Fibroblast of upper back skin (primary cell): ENCODE measurements around the gene VPS11.
"Not testable (repeated sequence)": the region's sequence is repeated elsewhere in the genome, so short reads cannot be mapped to it uniquely, and the experiment has no call there.

ENCODE experiments used
- DNase-seq: peaks from one replicate; pipeline ENCODE4 v3.0.0-alpha.2; 2013

The VPS11 gene

GRCh38 chr11:119084663-119085436, 17.2 kb downstream of the VPS11 start, which contains the start of gene HMBS:
Gene HMBS, plus strand, starts transcription at chr11:119084881. Its CDS starts 153 bp downstream, at chr11:119085034.
- DNase-seq = peak; percentile 92

DNA sequence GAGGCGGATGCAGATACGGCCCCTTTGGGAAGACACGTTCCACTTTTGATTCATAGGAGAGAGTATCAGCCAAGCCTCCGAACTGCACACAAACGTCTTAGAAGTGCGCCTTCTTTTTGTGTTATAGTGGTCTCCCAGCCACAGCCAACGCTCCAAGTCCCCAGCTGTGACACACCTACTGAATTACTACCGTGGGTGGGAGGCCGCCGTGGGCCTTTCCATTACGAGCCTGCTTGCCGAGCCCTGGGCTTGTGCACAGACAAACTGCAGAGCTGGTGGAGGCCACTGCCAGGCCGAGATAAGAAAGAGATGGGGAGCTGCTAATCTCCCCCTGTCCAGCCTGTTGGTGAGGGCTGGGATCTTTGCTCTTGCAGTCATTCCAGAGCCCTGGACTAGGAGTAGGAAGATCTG, 17.8 kb downstream of the VPS11 start:
- DNase-seq = no peak

DNA sequence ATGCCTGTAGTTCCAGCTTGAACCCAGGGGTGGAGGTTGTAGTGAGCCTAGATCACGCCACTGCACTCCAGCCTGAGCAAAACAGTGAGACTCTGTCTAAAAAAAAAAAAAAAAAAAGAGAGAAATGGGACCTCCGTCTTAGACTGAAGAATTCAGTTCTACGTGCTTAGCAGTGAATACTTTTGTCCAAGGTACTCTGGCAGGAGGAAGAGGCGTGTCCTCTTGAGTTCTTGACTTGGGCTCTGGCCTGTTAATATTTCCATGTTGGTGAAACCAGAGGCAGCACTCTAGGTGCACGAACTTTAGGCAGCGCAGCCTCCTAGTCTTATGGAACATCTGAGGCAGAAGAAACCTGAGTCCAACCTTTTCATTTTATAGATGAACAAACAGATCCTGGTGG, 19.5 kb downstream of the VPS11 start:
- no peak for DNase-seq

DNA sequence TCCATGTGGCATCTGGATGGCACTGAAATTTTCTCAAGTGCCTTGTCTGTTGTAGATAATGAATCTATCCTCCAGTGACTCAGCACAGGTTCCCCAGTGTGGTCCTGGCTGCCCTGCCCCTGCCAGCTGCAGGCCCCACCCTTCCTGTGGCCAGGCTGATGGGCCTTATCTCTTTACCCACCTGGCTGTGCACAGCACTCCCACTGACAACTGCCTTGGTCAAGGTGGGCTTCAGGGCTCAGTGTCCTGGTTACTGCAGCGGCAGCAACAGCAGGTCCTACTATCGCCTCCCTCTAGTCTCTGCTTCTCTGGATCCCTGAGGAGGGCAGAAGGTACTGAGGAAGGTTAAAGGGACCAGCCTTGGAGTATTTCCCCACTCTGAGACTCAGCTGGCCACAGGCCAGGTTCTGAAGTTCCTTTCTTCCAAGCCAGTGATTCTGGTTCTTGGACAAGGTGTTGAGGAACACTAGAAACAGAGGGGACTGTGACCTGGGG, 20.2 kb downstream of the VPS11 start:
- DNase-seq = no peak

DNA sequence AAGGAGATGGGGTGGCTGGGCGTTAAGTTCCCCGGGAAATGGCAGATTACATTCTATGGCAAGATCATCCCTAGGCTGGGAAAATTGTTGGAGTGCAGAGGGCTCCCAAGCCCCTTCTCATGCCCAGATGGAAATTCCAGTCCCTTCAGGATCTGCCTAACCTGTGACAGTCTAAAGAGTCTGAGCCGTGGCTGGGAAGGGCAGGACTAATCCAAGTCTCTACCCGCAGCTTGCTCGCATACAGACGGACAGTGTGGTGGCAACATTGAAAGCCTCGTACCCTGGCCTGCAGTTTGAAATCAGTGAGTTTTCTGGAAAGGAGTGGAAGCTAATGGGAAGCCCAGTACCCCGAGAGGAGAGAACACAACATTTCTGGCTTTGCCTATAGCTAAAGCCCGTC, 20.8 kb downstream of the VPS11 start:
- no peak for DNase-seq

DNA sequence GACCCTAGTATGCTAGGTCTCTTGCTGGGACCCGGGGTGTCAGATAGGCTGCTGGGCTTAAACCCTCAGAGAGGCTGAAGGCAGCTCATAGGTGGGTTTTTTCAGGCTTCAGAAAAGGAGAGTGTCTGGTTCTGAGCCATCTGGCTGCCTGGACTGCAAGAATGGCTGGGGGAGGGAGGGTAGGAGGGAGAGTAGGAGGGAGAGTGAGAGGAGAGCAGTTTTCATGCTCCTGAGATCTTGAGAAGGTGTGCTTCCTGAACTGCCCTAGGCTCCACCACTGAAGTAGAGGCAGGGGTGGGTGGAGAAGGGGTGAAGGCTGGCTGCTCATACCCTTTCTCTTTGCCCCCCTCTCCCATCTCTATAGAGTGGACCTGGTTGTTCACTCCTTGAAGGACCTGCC, 21.7 kb downstream of the VPS11 start:
- no peak for DNase-seq

DNA sequence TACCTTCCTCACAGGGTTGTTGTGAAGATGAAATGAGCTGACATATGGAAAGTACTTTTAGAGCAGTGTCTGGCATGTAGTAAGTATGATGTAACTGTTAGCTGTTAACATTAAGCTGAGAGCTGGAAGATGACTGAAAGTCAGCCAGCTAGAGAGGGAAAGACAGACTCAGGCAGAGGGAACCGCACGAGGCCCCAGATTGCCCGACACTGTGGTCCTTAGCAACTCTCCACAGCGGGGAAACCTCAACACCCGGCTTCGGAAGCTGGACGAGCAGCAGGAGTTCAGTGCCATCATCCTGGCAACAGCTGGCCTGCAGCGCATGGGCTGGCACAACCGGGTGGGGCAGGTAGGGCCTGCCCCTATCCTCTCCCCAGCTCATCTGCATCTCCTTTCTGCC, 23.6 kb downstream of the VPS11 start:
- peak; percentile 25 for DNase-seq

GRCh38 chr11:119091966-119092879, 24.6 kb downstream of the VPS11 start:
- no peak for DNase-seq

DNA sequence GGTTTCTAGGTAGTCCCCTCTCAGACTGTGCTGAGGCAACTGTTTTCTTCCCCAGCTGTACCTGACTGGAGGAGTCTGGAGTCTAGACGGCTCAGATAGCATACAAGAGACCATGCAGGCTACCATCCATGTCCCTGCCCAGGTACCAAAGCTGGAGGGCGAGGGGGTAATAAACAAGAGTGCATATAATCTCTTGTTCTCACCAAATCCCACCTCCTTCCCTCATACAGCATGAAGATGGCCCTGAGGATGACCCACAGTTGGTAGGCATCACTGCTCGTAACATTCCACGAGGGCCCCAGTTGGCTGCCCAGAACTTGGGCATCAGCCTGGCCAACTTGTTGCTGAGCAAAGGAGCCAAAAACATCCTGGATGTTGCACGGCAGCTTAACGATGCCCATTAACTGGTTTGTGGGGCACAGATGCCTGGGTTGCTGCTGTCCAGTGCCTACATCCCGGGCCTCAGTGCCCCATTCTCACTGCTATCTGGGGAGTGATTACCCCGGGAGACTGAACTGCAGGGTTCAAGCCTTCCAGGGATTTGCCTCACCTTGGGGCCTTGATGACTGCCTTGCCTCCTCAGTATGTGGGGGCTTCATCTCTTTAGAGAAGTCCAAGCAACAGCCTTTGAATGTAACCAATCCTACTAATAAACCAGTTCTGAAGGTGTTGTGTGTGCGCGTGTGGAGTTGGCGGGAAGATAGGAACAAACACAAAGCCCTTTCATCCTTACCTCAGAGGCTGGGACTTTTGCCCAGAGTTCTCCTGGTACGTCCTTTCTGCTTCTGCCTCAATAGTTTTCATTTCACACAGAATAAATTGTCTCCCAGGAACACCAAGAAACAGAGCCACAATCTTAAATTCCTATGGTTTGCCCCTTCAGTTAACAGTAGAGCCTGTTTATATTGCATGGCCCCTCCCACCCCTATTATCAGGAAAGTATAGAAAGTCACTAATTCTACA, 25.5 kb downstream of the VPS11 start:
- peak; percentile 26 for DNase-seq

GRCh38 chr11:119093942-119094815, 26.6 kb downstream of the VPS11 start:
- peak; percentile 16 for DNase-seq

GRCh38 chr11:119094816-119095065, 27.1 kb downstream of the VPS11 start:
- peak; percentile 77 for DNase-seq

DNA sequence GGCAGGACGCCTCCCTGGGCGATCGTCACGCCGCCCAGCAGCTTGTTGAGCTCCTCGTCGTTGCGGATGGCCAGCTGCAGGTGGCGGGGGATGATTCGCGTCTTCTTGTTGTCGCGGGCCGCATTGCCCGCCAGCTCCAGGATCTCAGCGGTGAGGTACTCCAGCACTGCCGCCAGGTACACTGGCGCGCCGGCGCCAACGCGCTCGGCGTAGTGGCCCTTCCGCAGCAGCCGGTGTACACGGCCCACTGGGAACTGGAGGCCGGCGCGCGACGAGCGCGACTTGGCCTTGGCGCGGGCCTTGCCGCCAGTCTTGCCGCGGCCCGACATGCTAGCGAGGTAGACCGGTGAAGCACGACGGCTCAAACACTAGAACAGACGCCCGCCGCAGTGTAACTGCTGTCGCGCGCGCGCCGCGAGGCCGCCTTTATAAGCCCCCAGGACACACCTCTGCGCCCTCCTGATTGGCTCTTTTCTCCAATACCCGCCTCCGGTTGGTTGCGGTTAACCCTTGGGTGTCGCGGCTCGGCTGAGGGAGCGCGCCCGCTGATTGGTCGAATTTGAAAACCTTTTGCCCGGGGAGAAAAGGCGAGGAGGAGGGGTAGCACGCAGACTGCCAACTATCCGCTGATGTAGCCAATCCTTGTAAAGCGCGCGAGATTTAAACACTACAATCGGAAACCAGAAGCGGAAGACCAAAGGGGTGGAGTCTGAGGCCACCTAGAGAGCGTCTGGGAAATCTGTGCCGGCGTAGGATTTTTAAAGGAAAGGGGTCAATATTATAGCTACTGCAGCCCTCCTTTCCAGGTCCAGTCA, 27.7 kb downstream of the VPS11 start:
- DNase-seq = peak; percentile 100

GRCh38 chr11:119099711-119100110, 32.1 kb downstream of the VPS11 start:
- DNase-seq = no peak

DNA sequence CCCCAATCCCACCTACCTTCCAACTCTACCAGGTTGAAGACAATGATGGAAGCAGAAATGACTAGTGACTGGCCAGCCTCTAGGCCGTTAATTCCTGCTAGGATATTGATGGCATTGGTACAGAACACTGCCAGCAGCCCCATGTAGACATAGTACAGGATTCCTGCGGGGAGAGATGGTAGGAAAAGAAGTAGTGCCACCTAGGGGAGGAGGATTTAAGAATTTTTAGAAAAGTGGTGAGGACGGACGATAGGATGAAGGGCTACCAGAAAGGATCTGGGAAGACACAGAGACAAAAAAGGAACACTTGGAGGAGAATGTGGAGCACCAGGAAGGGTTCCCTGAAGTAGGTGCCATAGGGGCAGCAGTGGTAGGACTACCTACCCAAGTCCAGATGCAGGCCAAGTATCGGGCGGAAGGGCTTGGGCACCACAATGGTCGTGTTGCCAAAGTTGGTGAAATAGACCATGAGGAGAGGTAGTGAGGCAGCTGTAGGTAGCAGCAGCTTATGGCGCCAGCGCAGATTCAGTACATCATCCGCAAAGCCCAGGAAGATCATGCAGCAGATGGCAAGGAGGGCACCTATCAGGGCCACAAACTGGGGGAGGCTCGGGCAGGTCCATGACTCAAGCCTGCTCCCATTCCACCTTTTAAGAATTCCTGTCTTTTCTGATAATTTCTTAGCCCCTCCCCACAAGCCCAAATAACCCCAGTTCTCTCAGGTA, 32.8 kb downstream of the VPS11 start:
- DNase-seq = peak; percentile 52

GRCh38 chr11:119100994-119101758, 33.6 kb downstream of the VPS11 start:
- no peak for DNase-seq

DNA sequence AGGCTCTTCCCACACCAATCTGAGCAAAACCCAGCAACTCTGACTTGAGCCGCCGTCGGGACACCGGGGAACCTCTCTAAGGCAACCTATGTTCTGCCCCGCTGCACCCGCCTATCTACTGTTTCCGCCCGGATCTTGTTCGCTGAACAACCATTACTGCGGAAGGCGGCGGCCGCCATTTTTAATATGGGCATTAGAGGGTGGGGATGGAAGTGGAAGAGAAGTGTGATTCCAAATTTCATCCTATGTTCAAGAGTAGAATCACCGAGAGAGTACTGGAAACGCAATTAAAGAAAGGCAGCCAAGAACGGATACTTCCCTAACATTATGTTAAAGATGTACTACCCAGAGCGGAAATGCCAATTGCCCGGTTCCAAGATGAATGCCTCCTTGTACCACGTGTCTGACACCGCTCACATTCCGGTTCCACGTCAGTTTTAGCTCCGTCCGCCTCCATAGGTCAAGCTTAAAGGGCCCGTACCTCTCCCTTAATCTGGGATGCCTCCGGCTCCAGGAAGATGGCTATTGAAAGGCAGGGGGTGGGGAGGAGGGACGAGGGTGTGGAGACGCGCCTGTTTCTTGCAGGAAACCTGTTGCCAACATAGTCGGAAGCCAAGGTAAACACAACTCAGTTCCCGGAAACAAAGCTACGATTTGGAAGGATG, 34.3 kb downstream of the VPS11 start, which contains the start of gene DPAGT1:
Gene DPAGT1, minus strand, starts transcription at position 95 of the 665 bp plus-strand sequence. CDS start 198 bp downstream, outside the sequence.
- peak; percentile 98 for DNase-seq

GRCh38 chr11:119103161-119103664, 35.6 kb downstream of the VPS11 start:
- DNase-seq = not testable (repeated sequence)

DNA sequence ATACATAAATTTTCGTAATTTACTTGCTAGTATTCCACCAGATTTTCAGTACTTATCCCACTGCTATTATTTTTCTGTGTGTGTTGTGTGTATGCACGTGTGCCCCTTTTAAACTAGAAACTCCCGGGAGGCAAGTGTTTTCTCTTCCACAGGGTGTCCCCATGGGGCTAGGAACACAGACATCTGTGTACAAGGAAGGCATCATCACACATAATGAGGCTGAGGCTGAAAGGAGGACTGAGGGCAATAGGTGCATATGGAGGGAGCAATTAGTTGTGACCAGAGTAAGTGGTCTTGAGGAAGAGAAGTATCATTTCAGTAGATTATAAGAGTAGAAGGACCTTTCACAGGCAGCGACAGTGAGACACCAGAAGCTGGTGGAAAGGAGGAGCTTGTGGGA, 36.2 kb downstream of the VPS11 start:
- DNase-seq = no peak
